HepG2 (cell line): ENCODE data around the gene JTB. TPM values are rescaled to one million over a fixed set of nuclear protein-coding genes. Genes with fewer than 3 reads are reported as not detected.

Experiments
- GATA4 ChIP-seq: sonication (generic); IDR thresholded peaks from 2 replicates; pipeline ENCODE4 v1.6.1; 2016; ENCODE audit warnings: antibody characterized with exemption, low read depth, borderline replicate concordance
- KLF15 ChIP-seq: sonication (generic); formaldehyde crosslinking; IDR thresholded peaks from 2 replicates; pipeline ENCODE4 v1.8.1; 2023; ENCODE audit warnings: borderline replicate concordance, mild to moderate bottlenecking, inconsistent platforms, missing genetic modification reagents, mixed read lengths
- PAWR ChIP-seq: sonication (generic); formaldehyde crosslinking; IDR thresholded peaks from 2 replicates; pipeline ENCODE4 v1.4.0; 2020; ENCODE audit warnings: missing genetic modification reagents, mild to moderate bottlenecking, borderline replicate concordance
- STAG1 ChIP-seq: sonication (generic); formaldehyde crosslinking; IDR thresholded peaks from 2 replicates; pipeline ENCODE4 v1.4.0; 2020; ENCODE audit warnings: missing genetic modification reagents
- TAF15 ChIP-seq: fragments of 200-400 bp; formaldehyde crosslinking; IDR thresholded peaks from one replicate; pipeline ENCODE4 v1.6.1; 2018; ENCODE audit warnings: mild to moderate bottlenecking, low read depth, low read length; ENCODE audit not compliant: poor library complexity, severe bottlenecking
- TMF1 ChIP-seq: sonication (generic); formaldehyde crosslinking; IDR thresholded peaks from 2 replicates; pipeline ENCODE4 v1.8.1; 2022; ENCODE audit warnings: low read depth, missing genetic modification reagents
- ZIK1 ChIP-seq: sonication (generic); formaldehyde crosslinking; IDR thresholded peaks from 2 replicates; pipeline ENCODE4 v1.5.0; 2020; ENCODE audit warnings: mild to moderate bottlenecking, low read depth, missing genetic modification reagents, borderline replicate concordance
- ZNF205 ChIP-seq: IDR thresholded peaks from 2 replicates; pipeline ENCODE4 v1.6.1; 2018; ENCODE audit warnings: missing biosample characterization, missing genetic modification reagents
- ZNF24 ChIP-seq: fragments of 450-650 bp; IDR thresholded peaks from 2 replicates; pipeline ENCODE4 v1.6.1; 2017; ENCODE audit warnings: antibody characterized with exemption, mild to moderate bottlenecking
- ZNF564 ChIP-seq: sonication (generic); formaldehyde crosslinking; IDR thresholded peaks from 2 replicates; pipeline ENCODE4 v1.8.1; 2023; ENCODE audit warnings: mild to moderate bottlenecking, missing genetic modification reagents
- ZNF589 ChIP-seq: sonication (generic); formaldehyde crosslinking; conservative IDR thresholded peaks from 2 replicates; pipeline ENCODE4 v1.8.0; 2022; ENCODE audit warnings: mild to moderate bottlenecking, moderate library complexity, missing genetic modification reagents
- ZNF703 ChIP-seq: sonication (generic); formaldehyde crosslinking; IDR thresholded peaks from 2 replicates; pipeline ENCODE4 v1.5.1; 2020; ENCODE audit warnings: missing genetic modification reagents, mild to moderate bottlenecking, moderate library complexity, borderline replicate concordance
- ZNF792 ChIP-seq: IDR thresholded peaks from 2 replicates; pipeline ENCODE4 v1.6.1; 2016
- polyA plus RNA-seq, 8 experiments: library from polyadenylated mRNA; depleted of rRNA in 3 of 8; stranded (reverse) in 7 of 8; unstranded in 1 of 8; fragments of >200 nt; fragmentation: Illumina TruSeq in 4 of 8; extraction: Trizol in 4 of 8; gene quantifications; 2 replicates each; pipeline versions ENCODE4 v1.2.1 to v1.2.3, GENCODE V29; 2011 to 2016; ENCODE audit warnings: low read depth in 4 of 8, missing spikeins in 1 of 8, mixed read lengths in 1 of 8; ENCODE audit not compliant: insufficient read depth in 1 of 8
- total RNA-seq, 5 experiments: library from RNA; depleted of rRNA; stranded (reverse); fragments of >200 nt; fragmentation: Illumina TruSeq; extraction: Trizol; gene quantifications; 2 replicates each; pipeline ENCODE4 v1.2.3, GENCODE V29; 2016; ENCODE audit warnings: low read depth in 1 of 5
- TF ChIP-seq, protein P1 (sequence below): sonication (generic); formaldehyde crosslinking; IDR thresholded peaks from 2 replicates; pipeline ENCODE4 v1.8.1; 2023; ENCODE audit warnings: mild to moderate bottlenecking, missing genetic modification reagents
- TF ChIP-seq, protein P2 (sequence below): sonication (generic); formaldehyde crosslinking; IDR thresholded peaks from 2 replicates; pipeline ENCODE4 v1.4.0; 2020; ENCODE audit warnings: missing genetic modification reagents
- TF ChIP-seq, protein P3 (sequence below): sonication (generic); formaldehyde crosslinking; IDR thresholded peaks from 2 replicates; pipeline ENCODE4 v1.4.0; 2020; ENCODE audit warnings: mild to moderate bottlenecking, missing genetic modification reagents
- TF ChIP-seq, protein P4 (sequence below): sonication (generic); formaldehyde crosslinking; conservative IDR thresholded peaks from 2 replicates; pipeline ENCODE4 v1.4.0; 2020; ENCODE audit warnings: mild to moderate bottlenecking, missing genetic modification reagents, moderate library complexity
- TF ChIP-seq, protein P5 (sequence below): sonication (generic); formaldehyde crosslinking; IDR thresholded peaks from 2 replicates; pipeline ENCODE4 v1.9.0; 2021; ENCODE audit warnings: missing genetic modification reagents, borderline replicate concordance

JTB gene
- total and polyA plus RNA-seq, 2 of the 13 experiments (the other 11 are each of a cell fraction or from before 2014, with no cell fraction given) = 96.7 to 99.2 TPM

DNA sequence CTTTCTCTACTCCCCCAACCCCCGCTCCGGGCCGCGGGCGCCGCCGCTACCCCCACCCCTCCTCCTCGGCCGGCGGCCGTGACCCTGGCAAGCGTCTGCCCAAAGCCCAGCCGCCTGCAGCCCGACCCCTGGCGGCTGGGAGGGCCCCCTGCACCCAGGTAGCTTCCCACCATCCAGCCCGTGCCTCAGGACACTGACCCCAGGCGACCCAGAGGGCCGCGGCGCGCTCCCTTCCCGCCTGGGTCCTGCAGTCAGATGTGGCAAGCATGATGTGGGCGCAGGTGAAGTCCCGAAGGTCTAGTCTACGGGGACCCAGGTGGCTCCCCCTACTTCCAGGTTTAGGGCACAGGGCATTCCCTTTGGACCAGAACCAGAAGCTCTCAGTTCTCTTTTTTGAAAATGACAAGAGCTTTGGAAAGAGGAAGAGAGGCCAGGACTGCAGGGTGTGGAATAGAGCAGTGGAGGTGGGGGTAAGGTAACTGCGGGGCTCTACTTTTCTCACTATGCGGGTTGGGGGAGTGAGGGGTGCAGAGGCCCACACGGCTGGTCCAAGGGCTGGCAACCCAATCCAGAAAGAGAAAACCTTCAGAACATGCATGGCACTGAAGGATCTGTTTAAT lies 30.7 kb downstream of the JTB start, which contains the start of gene DENND4B (continued):
- TF ChIP-seq, protein P1, sequence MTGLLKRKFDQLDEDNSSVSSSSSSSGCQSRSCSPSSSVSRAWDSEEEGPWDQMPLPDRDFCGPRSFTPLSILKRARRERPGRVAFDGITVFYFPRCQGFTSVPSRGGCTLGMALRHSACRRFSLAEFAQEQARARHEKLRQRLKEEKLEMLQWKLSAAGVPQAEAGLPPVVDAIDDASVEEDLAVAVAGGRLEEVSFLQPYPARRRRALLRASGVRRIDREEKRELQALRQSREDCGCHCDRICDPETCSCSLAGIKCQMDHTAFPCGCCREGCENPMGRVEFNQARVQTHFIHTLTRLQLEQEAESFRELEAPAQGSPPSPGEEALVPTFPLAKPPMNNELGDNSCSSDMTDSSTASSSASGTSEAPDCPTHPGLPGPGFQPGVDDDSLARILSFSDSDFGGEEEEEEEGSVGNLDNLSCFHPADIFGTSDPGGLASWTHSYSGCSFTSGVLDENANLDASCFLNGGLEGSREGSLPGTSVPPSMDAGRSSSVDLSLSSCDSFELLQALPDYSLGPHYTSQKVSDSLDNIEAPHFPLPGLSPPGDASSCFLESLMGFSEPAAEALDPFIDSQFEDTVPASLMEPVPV (CRISPR knock-in tag) = no peak
- TF ChIP-seq, protein P2, sequence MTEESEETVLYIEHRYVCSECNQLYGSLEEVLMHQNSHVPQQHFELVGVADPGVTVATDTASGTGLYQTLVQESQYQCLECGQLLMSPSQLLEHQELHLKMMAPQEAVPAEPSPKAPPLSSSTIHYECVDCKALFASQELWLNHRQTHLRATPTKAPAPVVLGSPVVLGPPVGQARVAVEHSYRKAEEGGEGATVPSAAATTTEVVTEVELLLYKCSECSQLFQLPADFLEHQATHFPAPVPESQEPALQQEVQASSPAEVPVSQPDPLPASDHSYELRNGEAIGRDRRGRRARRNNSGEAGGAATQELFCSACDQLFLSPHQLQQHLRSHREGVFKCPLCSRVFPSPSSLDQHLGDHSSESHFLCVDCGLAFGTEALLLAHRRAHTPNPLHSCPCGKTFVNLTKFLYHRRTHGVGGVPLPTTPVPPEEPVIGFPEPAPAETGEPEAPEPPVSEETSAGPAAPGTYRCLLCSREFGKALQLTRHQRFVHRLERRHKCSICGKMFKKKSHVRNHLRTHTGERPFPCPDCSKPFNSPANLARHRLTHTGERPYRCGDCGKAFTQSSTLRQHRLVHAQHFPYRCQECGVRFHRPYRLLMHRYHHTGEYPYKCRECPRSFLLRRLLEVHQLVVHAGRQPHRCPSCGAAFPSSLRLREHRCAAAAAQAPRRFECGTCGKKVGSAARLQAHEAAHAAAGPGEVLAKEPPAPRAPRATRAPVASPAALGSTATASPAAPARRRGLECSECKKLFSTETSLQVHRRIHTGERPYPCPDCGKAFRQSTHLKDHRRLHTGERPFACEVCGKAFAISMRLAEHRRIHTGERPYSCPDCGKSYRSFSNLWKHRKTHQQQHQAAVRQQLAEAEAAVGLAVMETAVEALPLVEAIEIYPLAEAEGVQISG (CRISPR knock-in tag) = peak; percentile 98
- TF ChIP-seq ZNF564 (CRISPR knock-in tag) = no peak
- no peak for TF ChIP-seq TMF1 (CRISPR knock-in tag)
- no peak for TF ChIP-seq ZNF24
- no peak for TF ChIP-seq ZNF792
- TF ChIP-seq ZNF589 (CRISPR knock-in tag) = no peak
- TF ChIP-seq, protein P3, sequence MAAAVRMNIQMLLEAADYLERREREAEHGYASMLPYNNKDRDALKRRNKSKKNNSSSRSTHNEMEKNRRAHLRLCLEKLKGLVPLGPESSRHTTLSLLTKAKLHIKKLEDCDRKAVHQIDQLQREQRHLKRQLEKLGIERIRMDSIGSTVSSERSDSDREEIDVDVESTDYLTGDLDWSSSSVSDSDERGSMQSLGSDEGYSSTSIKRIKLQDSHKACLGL = no peak; the same call in 1 of the 2 replicates
- peak; percentile 59 for TF ChIP-seq STAG1 (CRISPR knock-in tag)
- TF ChIP-seq ZNF703 (CRISPR knock-in tag) = no peak
- 0 out of 2 replicates have a peak, but pooled peaks have one; percentile 42 for TF ChIP-seq ZNF205
- TF ChIP-seq TAF15 = no peak
- TF ChIP-seq, protein P4, sequence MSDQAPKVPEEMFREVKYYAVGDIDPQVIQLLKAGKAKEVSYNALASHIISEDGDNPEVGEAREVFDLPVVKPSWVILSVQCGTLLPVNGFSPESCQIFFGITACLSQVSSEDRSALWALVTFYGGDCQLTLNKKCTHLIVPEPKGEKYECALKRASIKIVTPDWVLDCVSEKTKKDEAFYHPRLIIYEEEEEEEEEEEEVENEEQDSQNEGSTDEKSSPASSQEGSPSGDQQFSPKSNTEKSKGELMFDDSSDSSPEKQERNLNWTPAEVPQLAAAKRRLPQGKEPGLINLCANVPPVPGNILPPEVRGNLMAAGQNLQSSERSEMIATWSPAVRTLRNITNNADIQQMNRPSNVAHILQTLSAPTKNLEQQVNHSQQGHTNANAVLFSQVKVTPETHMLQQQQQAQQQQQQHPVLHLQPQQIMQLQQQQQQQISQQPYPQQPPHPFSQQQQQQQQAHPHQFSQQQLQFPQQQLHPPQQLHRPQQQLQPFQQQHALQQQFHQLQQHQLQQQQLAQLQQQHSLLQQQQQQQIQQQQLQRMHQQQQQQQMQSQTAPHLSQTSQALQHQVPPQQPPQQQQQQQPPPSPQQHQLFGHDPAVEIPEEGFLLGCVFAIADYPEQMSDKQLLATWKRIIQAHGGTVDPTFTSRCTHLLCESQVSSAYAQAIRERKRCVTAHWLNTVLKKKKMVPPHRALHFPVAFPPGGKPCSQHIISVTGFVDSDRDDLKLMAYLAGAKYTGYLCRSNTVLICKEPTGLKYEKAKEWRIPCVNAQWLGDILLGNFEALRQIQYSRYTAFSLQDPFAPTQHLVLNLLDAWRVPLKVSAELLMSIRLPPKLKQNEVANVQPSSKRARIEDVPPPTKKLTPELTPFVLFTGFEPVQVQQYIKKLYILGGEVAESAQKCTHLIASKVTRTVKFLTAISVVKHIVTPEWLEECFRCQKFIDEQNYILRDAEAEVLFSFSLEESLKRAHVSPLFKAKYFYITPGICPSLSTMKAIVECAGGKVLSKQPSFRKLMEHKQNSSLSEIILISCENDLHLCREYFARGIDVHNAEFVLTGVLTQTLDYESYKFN (CRISPR knock-in tag) = peak; percentile 58
- TF ChIP-seq GATA4 = no peak
- no peak for TF ChIP-seq ZIK1
- TF ChIP-seq, protein P5, sequence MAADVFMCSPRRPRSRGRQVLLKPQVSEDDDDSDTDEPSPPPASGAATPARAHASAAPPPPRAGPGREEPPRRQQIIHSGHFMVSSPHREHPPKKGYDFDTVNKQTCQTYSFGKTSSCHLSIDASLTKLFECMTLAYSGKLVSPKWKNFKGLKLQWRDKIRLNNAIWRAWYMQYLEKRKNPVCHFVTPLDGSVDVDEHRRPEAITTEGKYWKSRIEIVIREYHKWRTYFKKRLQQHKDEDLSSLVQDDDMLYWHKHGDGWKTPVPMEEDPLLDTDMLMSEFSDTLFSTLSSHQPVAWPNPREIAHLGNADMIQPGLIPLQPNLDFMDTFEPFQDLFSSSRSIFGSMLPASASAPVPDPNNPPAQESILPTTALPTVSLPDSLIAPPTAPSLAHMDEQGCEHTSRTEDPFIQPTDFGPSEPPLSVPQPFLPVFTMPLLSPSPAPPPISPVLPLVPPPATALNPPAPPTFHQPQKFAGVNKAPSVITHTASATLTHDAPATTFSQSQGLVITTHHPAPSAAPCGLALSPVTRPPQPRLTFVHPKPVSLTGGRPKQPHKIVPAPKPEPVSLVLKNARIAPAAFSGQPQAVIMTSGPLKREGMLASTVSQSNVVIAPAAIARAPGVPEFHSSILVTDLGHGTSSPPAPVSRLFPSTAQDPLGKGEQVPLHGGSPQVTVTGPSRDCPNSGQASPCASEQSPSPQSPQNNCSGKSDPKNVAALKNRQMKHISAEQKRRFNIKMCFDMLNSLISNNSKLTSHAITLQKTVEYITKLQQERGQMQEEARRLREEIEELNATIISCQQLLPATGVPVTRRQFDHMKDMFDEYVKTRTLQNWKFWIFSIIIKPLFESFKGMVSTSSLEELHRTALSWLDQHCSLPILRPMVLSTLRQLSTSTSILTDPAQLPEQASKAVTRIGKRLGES = no peak
- TF ChIP-seq PAWR (CRISPR knock-in tag) = no peak
- no peak for TF ChIP-seq KLF15
